Lower leg skin (tissue), 3 donors: ENCODE measurements around the gene COPS4.

Source experiments
- POLR2A ChIP-seq, 2 donors: fragments of 450-650 bp; IDR thresholded peaks; one replicate each; pipeline ENCODE4 v1.6.1; 2016 to 2017; ENCODE audit warnings: antibody characterized with exemption in 2 of 2, mild to moderate bottlenecking in 1 of 2, moderate library complexity in 1 of 2
- TF ChIP-seq, protein P1 (sequence below), 3 donors: fragments of 450-650 bp; IDR thresholded peaks; one replicate each; pipeline ENCODE4 v1.5.1; 2016; ENCODE audit warnings: antibody characterized with exemption in 3 of 3, mild to moderate bottlenecking in 3 of 3, moderate library complexity in 2 of 3

DNA sequence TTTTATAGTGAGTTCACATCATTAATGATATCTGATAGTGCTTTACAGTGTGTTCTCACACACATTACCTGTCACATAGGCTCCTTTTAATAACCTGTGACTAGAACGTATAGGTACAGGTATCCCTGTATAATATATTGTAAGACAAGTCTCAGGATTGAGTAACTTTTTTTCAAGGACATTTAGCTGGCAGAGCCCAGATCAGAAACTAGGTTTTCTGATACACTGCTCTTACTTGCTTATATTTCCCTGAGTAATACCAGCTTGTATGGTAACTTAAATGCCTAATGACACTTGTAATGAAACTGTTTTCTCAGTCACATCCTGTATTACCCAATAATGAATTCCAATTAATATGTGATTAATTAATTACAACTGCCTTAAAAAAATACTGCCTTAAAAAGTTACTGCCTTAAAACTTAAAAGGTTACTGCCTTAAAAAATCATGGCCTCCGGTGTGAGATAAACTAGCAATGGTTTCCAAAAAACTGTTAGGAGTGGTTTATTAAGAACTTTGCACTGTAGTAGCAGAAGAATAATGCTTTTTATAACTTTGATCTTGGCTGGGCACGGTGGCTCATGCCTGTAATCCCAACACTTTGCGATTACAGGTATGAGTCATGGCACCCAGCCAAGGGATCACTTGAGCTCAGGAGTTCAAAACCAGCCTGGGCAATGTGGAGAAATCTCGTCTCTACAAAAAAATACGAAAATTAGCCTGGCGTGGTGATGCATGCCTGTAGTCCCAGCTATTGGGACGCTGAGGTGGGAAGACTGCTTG, 11.9 kb downstream of the COPS4 start:
- TF ChIP-seq, protein P1, sequence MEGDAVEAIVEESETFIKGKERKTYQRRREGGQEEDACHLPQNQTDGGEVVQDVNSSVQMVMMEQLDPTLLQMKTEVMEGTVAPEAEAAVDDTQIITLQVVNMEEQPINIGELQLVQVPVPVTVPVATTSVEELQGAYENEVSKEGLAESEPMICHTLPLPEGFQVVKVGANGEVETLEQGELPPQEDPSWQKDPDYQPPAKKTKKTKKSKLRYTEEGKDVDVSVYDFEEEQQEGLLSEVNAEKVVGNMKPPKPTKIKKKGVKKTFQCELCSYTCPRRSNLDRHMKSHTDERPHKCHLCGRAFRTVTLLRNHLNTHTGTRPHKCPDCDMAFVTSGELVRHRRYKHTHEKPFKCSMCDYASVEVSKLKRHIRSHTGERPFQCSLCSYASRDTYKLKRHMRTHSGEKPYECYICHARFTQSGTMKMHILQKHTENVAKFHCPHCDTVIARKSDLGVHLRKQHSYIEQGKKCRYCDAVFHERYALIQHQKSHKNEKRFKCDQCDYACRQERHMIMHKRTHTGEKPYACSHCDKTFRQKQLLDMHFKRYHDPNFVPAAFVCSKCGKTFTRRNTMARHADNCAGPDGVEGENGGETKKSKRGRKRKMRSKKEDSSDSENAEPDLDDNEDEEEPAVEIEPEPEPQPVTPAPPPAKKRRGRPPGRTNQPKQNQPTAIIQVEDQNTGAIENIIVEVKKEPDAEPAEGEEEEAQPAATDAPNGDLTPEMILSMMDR (IDR thresholded peaks at IDR 0.05) = no peak
- TF ChIP-seq POLR2A (IDR thresholded peaks at IDR 0.05) = no peak
